ENCODE data around the gene C16orf74. TPM values are rescaled to one million over a fixed set of nuclear protein-coding genes. Genes with fewer than 3 reads are reported as not detected.

C16orf74 gene
- total RNA-seq, 1 donor from 2014 or later, result 3.1 TPM

DNA sequence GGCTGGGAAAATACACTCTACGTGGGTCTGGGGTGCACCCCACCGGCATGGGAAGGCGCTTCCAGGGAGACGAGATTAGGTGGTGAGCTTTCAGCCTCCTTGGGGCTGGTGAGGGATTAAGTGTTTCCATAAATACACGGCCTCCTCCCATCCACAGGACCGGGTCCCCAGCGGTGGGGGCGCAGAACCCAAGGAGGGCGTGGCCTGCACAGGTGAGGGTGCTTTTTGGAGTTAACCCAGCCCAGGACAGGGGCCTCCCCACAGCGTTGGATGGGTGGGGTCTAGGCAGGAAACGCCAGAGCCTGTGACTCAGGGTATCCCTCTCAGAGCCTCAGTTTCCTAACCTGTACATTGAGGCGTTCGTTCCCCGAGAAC, 1.1 kb downstream of the C16orf74 start:
- peaks cover 12% of the 10 kb centered on the region for H3K4me1 Mint-ChIP-seq (ENCODE audit: unreplicated experiment)
- no peak for DNase-seq (ENCODE audit: extremely low spot score, unreplicated experiment)
- no peaks in the 10 kb centered on the region for H3K9me3 Mint-ChIP-seq
- TF ChIP-seq CTCF (conservative IDR thresholded peaks at IDR 0.05), result no peak
- H3K27me3 Mint-ChIP-seq, result peaks cover 42% of the 10 kb centered on the region
- H3K27ac Mint-ChIP-seq, result no peak overlapping the region
- H3K4me3 Mint-ChIP-seq, result peak overlapping the region; percentile 90
- H3K36me3 Mint-ChIP-seq, result no peaks in the 10 kb centered on the region

DNA sequence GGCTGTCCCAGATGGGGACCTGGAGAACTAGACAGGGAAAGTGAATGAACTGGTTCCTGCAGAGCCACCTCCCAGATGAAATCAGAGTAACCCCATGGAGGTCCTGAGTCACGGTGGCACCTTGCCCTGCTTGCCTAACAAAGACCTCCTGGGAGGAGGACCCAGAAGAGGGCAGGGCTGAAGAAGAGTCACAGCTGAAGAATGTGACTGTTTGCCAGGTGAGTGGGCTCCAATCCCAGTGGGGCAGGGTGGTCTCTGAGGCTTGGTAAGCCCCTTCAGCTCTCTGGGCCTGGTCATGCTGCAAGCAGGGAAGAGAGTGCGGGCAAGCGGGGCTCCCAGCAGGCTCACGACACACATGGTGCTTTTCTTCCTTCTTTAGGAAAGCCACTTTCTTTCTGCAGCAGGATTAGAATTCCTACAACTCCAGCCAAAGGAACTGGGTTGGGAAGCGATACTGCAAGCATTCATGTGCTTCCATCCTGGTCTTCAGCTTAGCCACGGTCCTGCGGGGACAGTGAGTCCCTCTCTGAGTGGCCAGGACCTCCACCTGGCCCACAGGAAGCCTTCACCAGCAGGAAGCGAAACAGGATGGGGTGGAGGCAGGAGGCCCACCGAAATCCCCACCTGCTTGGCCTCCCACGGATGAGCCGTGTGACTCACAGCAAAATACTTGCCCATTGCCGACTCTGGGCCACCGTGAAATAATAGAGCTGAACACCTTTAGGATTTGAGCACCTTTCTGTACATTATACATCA, 4.3 kb downstream of the C16orf74 start:
- Mint-ChIP-seq H3K36me3 (no peaks in the 10 kb centered on the region), H3K9me3 (no peaks in the 10 kb centered on the region), H3K27me3 (peaks cover 26% of the 10 kb centered on the region), H3K4me3 (no peak overlapping the region), H3K27ac (no peak overlapping the region), H3K4me1 (ENCODE audit: unreplicated experiment) (peaks cover 11% of the 10 kb centered on the region)
- no peak for DNase-seq (ENCODE audit: extremely low spot score, unreplicated experiment)
- TF ChIP-seq CTCF (conservative IDR thresholded peaks at IDR 0.05), result no peak

- H3K36me3 Mint-ChIP-seq, result no peaks in the 10 kb centered on the region
- H3K27ac Mint-ChIP-seq, result no peak overlapping the region
- H3K9me3 Mint-ChIP-seq, result no peaks in the 10 kb centered on the region
- no peak for DNase-seq (ENCODE audit: extremely low spot score, unreplicated experiment)
- no peak overlapping the region for H3K4me3 Mint-ChIP-seq
- H3K4me1 Mint-ChIP-seq (ENCODE audit: unreplicated experiment), result peaks cover 8% of the 10 kb centered on the region
- no peak for TF ChIP-seq CTCF (conservative IDR thresholded peaks at IDR 0.05)
- peaks cover 3% of the 10 kb centered on the region for H3K27me3 Mint-ChIP-seq
Observed at GRCh38 chr16:85738923-85739715, 11.8 kb downstream of the C16orf74 start.

DNA sequence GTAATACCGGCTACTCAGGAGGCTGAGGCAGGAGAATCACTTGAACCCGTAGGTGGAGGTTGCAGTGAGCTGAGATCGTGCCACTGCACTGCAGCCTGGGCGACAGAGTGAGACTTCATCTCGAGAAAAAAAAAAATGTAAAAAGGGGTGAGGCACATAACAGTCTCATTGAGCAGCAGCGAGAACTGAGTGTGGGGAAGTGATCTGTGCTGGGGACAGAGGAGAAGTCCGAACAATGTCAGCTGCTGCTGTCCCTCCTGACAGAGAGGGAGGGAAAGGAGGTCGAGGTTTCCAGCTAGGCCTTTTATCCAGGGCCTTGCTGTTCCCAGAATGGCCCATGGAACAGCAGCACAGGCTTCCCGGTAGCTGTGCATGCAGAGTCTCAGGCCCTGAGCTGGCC, 14.0 kb downstream of the C16orf74 start:
- H3K27me3 Mint-ChIP-seq, result peaks cover 3% of the 10 kb centered on the region
- H3K4me3 Mint-ChIP-seq, result no peak overlapping the region
- H3K9me3 Mint-ChIP-seq, result no peaks in the 10 kb centered on the region
- H3K4me1 Mint-ChIP-seq (ENCODE audit: unreplicated experiment), result peaks cover 4% of the 10 kb centered on the region
- no peak for TF ChIP-seq CTCF (conservative IDR thresholded peaks at IDR 0.05)
- DNase-seq (ENCODE audit: extremely low spot score, unreplicated experiment), result no peak
- no peak overlapping the region for H3K27ac Mint-ChIP-seq
- no peaks in the 10 kb centered on the region for H3K36me3 Mint-ChIP-seq

GRCh38 chr16:85735946-85736345, 14.9 kb downstream of the C16orf74 start:
- TF ChIP-seq CTCF (conservative IDR thresholded peaks at IDR 0.05), result no peak
- Mint-ChIP-seq H3K9me3 (no peaks in the 10 kb centered on the region), H3K27me3 (peaks cover 1% of the 10 kb centered on the region), H3K36me3 (no peaks in the 10 kb centered on the region), H3K27ac (no peak overlapping the region), H3K4me3 (no peak overlapping the region), H3K4me1 (ENCODE audit: unreplicated experiment) (peaks cover 6% of the 10 kb centered on the region)
- DNase-seq (ENCODE audit: extremely low spot score, unreplicated experiment), result no peak
